Liver (tissue), 9 donors: ENCODE results near the gene OLFML1. TPM values are rescaled to one million over a fixed set of nuclear protein-coding genes. Genes with fewer than 3 reads are reported as not detected.

Experiments used
- DNase-seq: peaks from one replicate; pipeline ENCODE4 v3.0.0-alpha.2; 2017; ENCODE audit warnings: low spot score
- H3K27ac ChIP-seq, 2 donors: one replicate each; pipeline ENCODE4 v1.7.0; 2013; ENCODE audit warnings: inconsistent platforms in 2 of 2, low read length in 2 of 2, control low read depth in 1 of 2, low read depth in 1 of 2, mild to moderate bottlenecking in 1 of 2
- H3K27me3 ChIP-seq, 4 donors: one replicate each; pipeline versions ENCODE4 v1.6.1 to v1.7.0; 2013; ENCODE audit warnings: low read length in 3 of 4, inconsistent platforms in 1 of 4, mild to moderate bottlenecking in 1 of 4, moderate library complexity in 1 of 4; ENCODE audit not compliant: control insufficient read depth in 4 of 4, insufficient read depth in 4 of 4
- H3K36me3 ChIP-seq, 4 donors: one replicate each; pipeline versions ENCODE4 v1.6.1 to v1.7.0; 2013; ENCODE audit warnings: low read length in 3 of 4, mild to moderate bottlenecking in 3 of 4, low read depth in 1 of 4, moderate library complexity in 1 of 4; ENCODE audit not compliant: control insufficient read depth in 4 of 4, insufficient read depth in 3 of 4
- H3K4me1 ChIP-seq, 4 donors: one replicate each; pipeline versions ENCODE4 v1.6.1 to v1.7.0; 2013; ENCODE audit warnings: low read length in 3 of 4, mild to moderate bottlenecking in 3 of 4, moderate library complexity in 1 of 4; ENCODE audit not compliant: control insufficient read depth in 4 of 4, insufficient read depth in 4 of 4
- H3K4me3 ChIP-seq, 3 donors: one replicate each; pipeline versions ENCODE4 v1.6.1 to v1.7.0; 2013; ENCODE audit warnings: low read length in 3 of 3, control low read depth in 1 of 3, low read depth in 1 of 3, mild to moderate bottlenecking in 1 of 3
- H3K9ac ChIP-seq, 2 donors: one replicate each; pipeline ENCODE4 v1.7.0; 2013; ENCODE audit warnings: low read length in 2 of 2, mild to moderate bottlenecking in 2 of 2, moderate library complexity in 2 of 2, control low read depth in 1 of 2, low read depth in 1 of 2
- H3K9me3 ChIP-seq, 4 donors: one replicate each; pipeline versions ENCODE4 v1.6.1 to v1.7.0; 2013; ENCODE audit warnings: low read length in 3 of 4; ENCODE audit not compliant: control insufficient read depth in 4 of 4
- ATF3 ChIP-seq: IDR thresholded peaks from 2 replicates; pipeline ENCODE4 v1.6.1; 2016; ENCODE audit warnings: antibody characterized with exemption
- CTCF ChIP-seq: fragments of 150-350 bp; IDR thresholded peaks from 2 replicates; pipeline ENCODE4 v1.5.1; 2017; ENCODE audit warnings: improper control_type of control experiment, low read depth, low read length; ENCODE audit not compliant: missing input control
- EGR1 ChIP-seq, 2 donors: IDR thresholded peaks; 2 replicates each; pipeline ENCODE4 v1.6.1; 2016 to 2018; ENCODE audit warnings: antibody characterized with exemption in 2 of 2, low read depth in 2 of 2
- FOXA1 ChIP-seq: IDR thresholded peaks from 2 replicates; pipeline ENCODE4 v1.6.1; 2016; ENCODE audit warnings: antibody characterized with exemption
- GABPA ChIP-seq, 2 donors: IDR thresholded peaks in 1 of 2; conservative IDR thresholded peaks in 1 of 2; 2 replicates each; pipeline ENCODE4 v1.6.1; 2016; ENCODE audit warnings: antibody characterized with exemption in 2 of 2, mild to moderate bottlenecking in 1 of 2, moderate library complexity in 1 of 2
- HNF4A ChIP-seq, 2 donors: conservative IDR thresholded peaks; 2 replicates each; pipeline ENCODE4 v1.6.1; 2016; ENCODE audit warnings: antibody characterized with exemption in 2 of 2, mild to moderate bottlenecking in 2 of 2
- HNF4G ChIP-seq: IDR thresholded peaks from 2 replicates; pipeline ENCODE4 v1.6.1; 2016; ENCODE audit warnings: antibody characterized with exemption
- JUND ChIP-seq, 2 donors: IDR thresholded peaks; 2 replicates each; pipeline ENCODE4 v1.6.1; 2016; ENCODE audit warnings: antibody characterized with exemption in 2 of 2
- MAX ChIP-seq: IDR thresholded peaks from 2 replicates; pipeline ENCODE4 v1.6.1; 2016; ENCODE audit warnings: antibody characterized with exemption
- RAD21 ChIP-seq, 2 donors: IDR thresholded peaks; 2 replicates each; pipeline ENCODE4 v1.6.1; 2016; ENCODE audit warnings: antibody characterized with exemption in 2 of 2, mild to moderate bottlenecking in 2 of 2
- RXRA ChIP-seq, 2 donors: IDR thresholded peaks; 2 replicates each; pipeline ENCODE4 v1.6.1; 2017 to 2018; ENCODE audit warnings: antibody characterized with exemption in 2 of 2, mild to moderate bottlenecking in 1 of 2
- SP1 ChIP-seq: IDR thresholded peaks from 2 replicates; pipeline ENCODE4 v1.6.1; 2018; ENCODE audit warnings: antibody characterized with exemption, mild to moderate bottlenecking
- TAF1 ChIP-seq: conservative IDR thresholded peaks from 2 replicates; pipeline ENCODE4 v1.6.1; 2016; ENCODE audit warnings: antibody characterized with exemption, mild to moderate bottlenecking
- WGBS: extraction: QIAGEN DNeasy Blood & Tissue Kit; methylation state at CpG from one replicate; pipeline ENCODE4 v1.1.7; 2013; 5-methylcytosine and 5-hydroxymethylcytosine counted together
- polyA plus RNA-seq, 2 donors: library from polyadenylated mRNA; stranded (reverse) in 1 of 2; unstranded in 1 of 2; fragments of 200-250 nt in 1 of 2; fragments of >200 nt in 1 of 2; fragmentation: Nextera tagmentation in 1 of 2; extraction: Ambion mirVana in 1 of 2; gene quantifications; one replicate each; pipeline versions ENCODE4 v1.2.1 to v1.2.3, GENCODE V29; 2013 to 2015
- total RNA-seq, 2 donors: library from RNA; depleted of rRNA; stranded (reverse); fragments of >200 nt; gene quantifications; one replicate each; pipeline ENCODE4 v1.2.3, GENCODE V29; 2014
- donor health status: healthy.
- donor health status: healthy.
- donor health status: healthy.
- donor health status: healthy.
- donor health status: healthy.

The OLFML1 gene
- total and polyA plus RNA-seq, 4 donors = 2.8 to 4.2 (median 2.9) TPM

GRCh38 chr11:7488681-7489080, 3.4 kb downstream of the OLFML1 start (continued):
- TF ChIP-seq HNF4G = no peak

GRCh38 chr11:7489376-7489775, 4.1 kb downstream of the OLFML1 start:
- Histone ChIP-seq H3K9me3 (no peaks in the 10 kb centered on the region), H3K36me3 (peaks cover 0 to 2% (median 0%) of the 10 kb centered on the region in 4 donors), H3K4me3 (no peak overlapping the region), H3K27me3 (no peaks in the 10 kb centered on the region), H3K9ac (no peak overlapping the region), H3K27ac (no peak overlapping the region), H3K4me1 (peaks cover 0 to 9% (median 2%) of the 10 kb centered on the region in 4 donors)
- DNase-seq = no peak
- 94% methylated on average over 2 of the region's 2 CpGs for WGBS
- no peak for TF ChIP-seq HNF4A (conservative IDR thresholded peaks at IDR 0.05)
- TF ChIP-seq RXRA (IDR thresholded peaks at IDR 0.05) = no peak
- TF ChIP-seq HNF4G = no peak
- no peak for TF ChIP-seq TAF1
- no peak for TF ChIP-seq CTCF
- no peak for TF ChIP-seq ATF3

- no peaks in the 10 kb centered on the region for H3K27me3 ChIP-seq
- WGBS = 94% methylated on average over 4 of the region's 4 CpGs
- DNase-seq = no peak
- H3K27ac ChIP-seq = no peak overlapping the region
- H3K4me3 ChIP-seq = no peak overlapping the region
- no peaks in the 10 kb centered on the region for H3K9me3 ChIP-seq
- peaks cover 0 to 2% (median 0%) of the 10 kb centered on the region in 4 donors for H3K36me3 ChIP-seq
- no peak overlapping the region for H3K9ac ChIP-seq
- H3K4me1 ChIP-seq = peaks cover 0 to 9% (median 2%) of the 10 kb centered on the region in 4 donors
- TF ChIP-seq JUND (IDR thresholded peaks at IDR 0.05) = no peak
- TF ChIP-seq HNF4A (conservative IDR thresholded peaks at IDR 0.05) = no peak
Measured at GRCh38 chr11:7490054-7490453, 4.7 kb downstream of the OLFML1 start.

- peaks cover 0 to 5% (median 2%) of the 10 kb centered on the region in 4 donors for H3K4me1 ChIP-seq
- H3K9ac ChIP-seq = no peak overlapping the region
- WGBS = 85% methylated on average over 1 of the region's 1 CpG
- H3K36me3 ChIP-seq = peaks cover 0 to 2% (median 0%) of the 10 kb centered on the region in 4 donors
- no peak overlapping the region for H3K4me3 ChIP-seq
- no peaks in the 10 kb centered on the region for H3K27me3 ChIP-seq
- no peaks in the 10 kb centered on the region for H3K9me3 ChIP-seq
- TF ChIP-seq EGR1 (IDR thresholded peaks at IDR 0.05; ENCODE audit: low read depth in 2 of 2) (no peak), TAF1 (no peak), HNF4G (no peak), MAX (no peak), ATF3 (no peak), FOXA1 (no peak), JUND (IDR thresholded peaks at IDR 0.05) (no peak), HNF4A (conservative IDR thresholded peaks at IDR 0.05) (no peak), RAD21 (IDR thresholded peaks at IDR 0.05) (no peak), GABPA (IDR thresholded peaks at IDR 0.05 in 1 of 2, conservative IDR thresholded peaks at IDR 0.05 in 1 of 2) (no peak), SP1 (no peak)
- DNase-seq = no peak
- H3K27ac ChIP-seq = no peak overlapping the region
Measured at GRCh38 chr11:7490535-7490934, 5.2 kb downstream of the OLFML1 start.
